GM10248 (cell line): ENCODE results near the gene ARHGEF2.

Experiments used
- CTCF ChIA-PET: fragments of 300-600 bp; sonication (Branson Sonifier 250); formaldehyde crosslinking; extraction: SDS; loops from one replicate; lab custom pipeline; 2021; ENCODE audit warnings: antibody characterized with exemption; lab: Yijun Ruan, JAX
- POLR2A ChIA-PET: fragments of 350-650 bp; sonication (Branson Sonifier 250); formaldehyde crosslinking; extraction: SDS; loops from one replicate; lab custom pipeline; 2020; ENCODE audit warnings: antibody characterized with exemption; lab: Yijun Ruan, JAX
- DNase-seq: peaks from one replicate; pipeline ENCODE4 v3.0.0; 2012; ENCODE audit errors: extremely low spot score
- TF ChIP-seq, protein P1 (sequence below): IDR thresholded peaks from 2 replicates; pipeline ENCODE4 v1.5.1; 2012; ENCODE audit warnings: mild to moderate bottlenecking, low read depth; ENCODE audit errors: extremely low read depth, missing control alignments, control extremely low read depth

ARHGEF2 gene

GRCh38 chr1:155983191-155984024 is 5.1 kb upstream of the ARHGEF2 start:
- no peak for DNase-seq
- POLR2A ChIA-PET: interaction anchor here (0.6 to 0.7 kb wide), 2 partner anchors 43 to 48 kb away, joined by 3 to 4 read pairs; no protein-coding TSS in a partner anchor
- TF ChIP-seq, protein P1, sequence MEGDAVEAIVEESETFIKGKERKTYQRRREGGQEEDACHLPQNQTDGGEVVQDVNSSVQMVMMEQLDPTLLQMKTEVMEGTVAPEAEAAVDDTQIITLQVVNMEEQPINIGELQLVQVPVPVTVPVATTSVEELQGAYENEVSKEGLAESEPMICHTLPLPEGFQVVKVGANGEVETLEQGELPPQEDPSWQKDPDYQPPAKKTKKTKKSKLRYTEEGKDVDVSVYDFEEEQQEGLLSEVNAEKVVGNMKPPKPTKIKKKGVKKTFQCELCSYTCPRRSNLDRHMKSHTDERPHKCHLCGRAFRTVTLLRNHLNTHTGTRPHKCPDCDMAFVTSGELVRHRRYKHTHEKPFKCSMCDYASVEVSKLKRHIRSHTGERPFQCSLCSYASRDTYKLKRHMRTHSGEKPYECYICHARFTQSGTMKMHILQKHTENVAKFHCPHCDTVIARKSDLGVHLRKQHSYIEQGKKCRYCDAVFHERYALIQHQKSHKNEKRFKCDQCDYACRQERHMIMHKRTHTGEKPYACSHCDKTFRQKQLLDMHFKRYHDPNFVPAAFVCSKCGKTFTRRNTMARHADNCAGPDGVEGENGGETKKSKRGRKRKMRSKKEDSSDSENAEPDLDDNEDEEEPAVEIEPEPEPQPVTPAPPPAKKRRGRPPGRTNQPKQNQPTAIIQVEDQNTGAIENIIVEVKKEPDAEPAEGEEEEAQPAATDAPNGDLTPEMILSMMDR: no peak
- CTCF ChIA-PET: interaction anchor here (0.8 to 19.5 kb wide), 10 partner anchors 10 to 733 kb away, joined by 3 to 215 read pairs (median 6); partner anchors contain the start of gene KHDC4

DNA sequence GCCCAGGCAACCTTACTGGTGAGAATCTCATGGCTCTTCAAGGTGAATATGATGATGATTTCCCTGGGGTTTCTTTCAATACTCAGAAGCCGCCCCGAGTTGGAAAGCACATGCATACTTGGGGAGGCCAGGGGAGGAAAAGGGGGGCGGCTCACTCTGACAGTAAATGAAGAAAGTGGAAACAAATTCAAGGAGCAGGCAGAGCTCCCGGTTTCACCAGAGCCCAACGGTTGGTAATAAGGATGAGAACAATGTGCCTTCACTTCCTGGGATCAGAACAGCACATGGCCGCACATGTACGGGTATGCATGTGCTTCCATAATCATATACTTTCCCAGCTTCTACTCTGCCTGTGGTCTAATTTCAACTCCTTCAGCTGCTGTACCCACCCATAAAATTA is 3.8 kb upstream of the ARHGEF2 start:
- ChIA-PET POLR2A (no interaction called here), CTCF (interaction anchor here (1.9 to 19.5 kb wide), 5 partner anchors 11 to 84 kb away, joined by 4 to 215 read pairs (median 15); partner anchors contain the start of gene KHDC4)
- TF ChIP-seq, protein P1: no peak
- no peak for DNase-seq

DNA sequence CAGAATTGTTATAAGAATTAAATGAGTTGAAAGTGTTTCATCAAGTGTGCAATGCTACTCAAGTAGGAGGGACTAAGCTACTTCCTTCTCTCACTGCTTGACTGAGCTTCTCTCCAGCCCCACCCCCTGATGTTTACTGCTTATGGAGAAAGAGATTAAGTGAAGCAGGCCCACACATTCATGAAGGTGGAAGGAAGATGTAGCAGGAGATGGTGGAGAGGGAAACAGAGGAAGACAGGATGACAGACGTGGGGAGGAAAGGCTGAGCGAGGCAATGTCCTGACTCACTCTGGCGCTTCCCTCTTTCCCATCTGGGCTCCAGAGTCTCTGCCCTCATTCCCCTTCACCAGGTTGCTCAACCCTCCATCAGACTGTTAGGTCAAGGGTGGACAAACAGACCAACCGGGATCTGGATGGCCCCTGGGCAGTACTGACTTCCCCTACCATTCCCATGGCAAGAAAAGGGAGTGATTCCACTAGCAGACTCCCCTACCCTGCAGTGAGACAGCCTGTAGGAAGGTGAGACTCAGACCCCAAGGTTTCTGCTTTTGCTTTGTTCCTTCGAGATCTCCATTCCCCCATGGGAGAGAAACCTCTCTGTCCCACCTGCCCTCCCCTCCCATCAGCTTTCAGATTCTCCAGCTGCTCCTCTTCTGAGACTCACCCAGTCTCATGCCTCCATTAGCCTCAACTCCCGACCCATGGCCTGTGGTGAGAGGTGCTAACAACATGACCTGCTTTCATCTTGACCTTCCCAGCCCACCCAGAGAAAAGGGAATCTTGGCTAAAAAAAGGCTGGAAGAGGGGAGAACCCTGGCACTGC is 3.1 kb upstream of the ARHGEF2 start:
- POLR2A ChIA-PET: interaction anchor here (0.5 to 0.8 kb wide), 3 partner anchors 35 to 151 kb away, joined by 3 to 4 read pairs (median 3); no protein-coding TSS in a partner anchor
- CTCF ChIA-PET: interaction anchor here (1.0 to 19.5 kb wide), 5 partner anchors 12 to 99 kb away, joined by 3 to 215 read pairs (median 5); no protein-coding TSS in a partner anchor
- DNase-seq: peak; percentile 67
- TF ChIP-seq, protein P1: no peak

GRCh38 chr1:155979597-155980343 is 1.4 kb upstream of the ARHGEF2 start:
- ChIA-PET POLR2A (interaction anchor here (0.5 to 1.1 kb wide), 2 partner anchors 9 to 147 kb away, joined by 4 to 6 read pairs; no protein-coding TSS in a partner anchor), CTCF (interaction anchor here (1.2 to 19.5 kb wide), 6 partner anchors 13 to 55 kb away, joined by 3 to 215 read pairs (median 38); no protein-coding TSS in a partner anchor)
- DNase-seq: no peak
- TF ChIP-seq, protein P1: no peak

DNA sequence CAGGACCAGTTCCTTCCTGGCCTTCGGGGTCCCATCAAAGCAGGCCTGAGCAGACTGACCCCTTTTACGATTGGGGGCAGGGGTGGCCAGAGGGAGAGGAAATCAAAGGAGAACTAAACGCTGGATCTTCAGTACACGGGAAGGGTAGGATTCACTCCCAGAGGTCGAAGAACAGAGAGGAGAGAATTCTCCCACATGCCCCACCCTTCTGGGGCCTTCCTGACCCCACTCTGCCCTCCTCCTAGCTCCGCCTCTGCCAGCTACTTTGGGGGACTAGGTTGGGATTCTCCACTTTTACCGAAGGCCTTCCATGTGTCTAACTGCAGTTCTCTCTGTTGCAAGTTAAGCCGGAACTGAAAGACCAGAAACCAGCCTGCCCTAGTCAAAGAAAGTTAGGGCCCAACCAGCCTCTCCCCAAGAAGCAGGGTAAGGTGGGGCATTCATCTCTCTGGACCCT is 654 bp upstream of the ARHGEF2 start:
- ChIA-PET POLR2A (interaction anchor here (0.6 to 1.3 kb wide), 4 partner anchors 9 to 321 kb away, joined by 3 to 4 read pairs (median 4); no protein-coding TSS in a partner anchor), CTCF (interaction anchor here (0.6 to 19.5 kb wide), 6 partner anchors 9 to 246 kb away, joined by 3 to 215 read pairs (median 20); no protein-coding TSS in a partner anchor)
- DNase-seq: no peak
- TF ChIP-seq, protein P1: no peak
